A673 (cell line): ENCODE measurements around the gene RXFP4.

Experiments used
- CTCF ChIP-seq: fragments of 300-800, 200-600 bp; sonication (generic); conservative IDR thresholded peaks from 2 replicates; pipeline ENCODE4 v1.5.1; 2017; ENCODE audit warnings: low read depth, mild to moderate bottlenecking, antibody characterized with exemption, low read length, moderate library complexity, mixed read lengths
- EZH2 ChIP-seq: fragments of 200-600 bp; sonication (generic); IDR thresholded peaks from 2 replicates; pipeline ENCODE4 v1.6.1; 2017; ENCODE audit warnings: borderline replicate concordance, low read depth, mild to moderate bottlenecking, mixed read lengths, antibody characterized with exemption, low read length; ENCODE audit not compliant: poor library complexity, severe bottlenecking

GRCh38 chr1:155968051-155968400, 26.6 kb downstream of the RXFP4 start:
- TF ChIP-seq CTCF = no peak
- TF ChIP-seq EZH2 = no peak
